ENCODE results near the gene CCDC201. TPM values are rescaled to one million over a fixed set of nuclear protein-coding genes. Genes with fewer than 3 reads are reported as not detected.

The CCDC201 gene
- total RNA-seq, 1 donor from 2014 or later, result under 0.01 TPM

DNA sequence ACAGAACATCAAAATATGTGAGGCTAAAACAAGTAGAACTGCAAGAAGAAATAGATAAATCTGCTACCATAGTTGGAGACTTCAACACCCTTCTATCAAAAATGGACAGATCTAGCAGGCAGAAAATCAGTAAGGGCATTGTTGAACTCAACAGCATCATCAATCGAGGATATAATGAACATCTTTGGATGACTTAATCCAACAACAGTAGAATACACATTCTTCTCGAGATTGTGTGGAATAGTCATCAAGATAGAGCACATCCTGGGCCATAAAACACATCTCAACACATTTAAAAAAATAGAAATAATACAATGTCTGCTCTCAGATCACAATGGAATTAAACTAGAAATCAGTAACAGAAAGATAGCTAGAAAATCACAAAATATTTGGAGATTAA is 25.3 kb upstream of the CCDC201 start:
- H3K36me3 ChIP-seq (ENCODE audit: control insufficient read depth, insufficient read depth, low read length), result no peaks in the 10 kb centered on the region
- FAIRE-seq (no peak), DNase-seq (ENCODE audit: low read depth) (no peak)
- H3K27me3 ChIP-seq (ENCODE audit: control insufficient read depth, insufficient read depth, low read length), result peaks cover 10% of the 10 kb centered on the region
- TF ChIP-seq, protein P1, sequence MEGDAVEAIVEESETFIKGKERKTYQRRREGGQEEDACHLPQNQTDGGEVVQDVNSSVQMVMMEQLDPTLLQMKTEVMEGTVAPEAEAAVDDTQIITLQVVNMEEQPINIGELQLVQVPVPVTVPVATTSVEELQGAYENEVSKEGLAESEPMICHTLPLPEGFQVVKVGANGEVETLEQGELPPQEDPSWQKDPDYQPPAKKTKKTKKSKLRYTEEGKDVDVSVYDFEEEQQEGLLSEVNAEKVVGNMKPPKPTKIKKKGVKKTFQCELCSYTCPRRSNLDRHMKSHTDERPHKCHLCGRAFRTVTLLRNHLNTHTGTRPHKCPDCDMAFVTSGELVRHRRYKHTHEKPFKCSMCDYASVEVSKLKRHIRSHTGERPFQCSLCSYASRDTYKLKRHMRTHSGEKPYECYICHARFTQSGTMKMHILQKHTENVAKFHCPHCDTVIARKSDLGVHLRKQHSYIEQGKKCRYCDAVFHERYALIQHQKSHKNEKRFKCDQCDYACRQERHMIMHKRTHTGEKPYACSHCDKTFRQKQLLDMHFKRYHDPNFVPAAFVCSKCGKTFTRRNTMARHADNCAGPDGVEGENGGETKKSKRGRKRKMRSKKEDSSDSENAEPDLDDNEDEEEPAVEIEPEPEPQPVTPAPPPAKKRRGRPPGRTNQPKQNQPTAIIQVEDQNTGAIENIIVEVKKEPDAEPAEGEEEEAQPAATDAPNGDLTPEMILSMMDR (IDR thresholded peaks at IDR 0.05; ENCODE audit: insufficient read depth, low read length, severe bottlenecking), result no peak
- no peak overlapping the region for H3K4me3 ChIP-seq (ENCODE audit: low read depth, low read length)

DNA sequence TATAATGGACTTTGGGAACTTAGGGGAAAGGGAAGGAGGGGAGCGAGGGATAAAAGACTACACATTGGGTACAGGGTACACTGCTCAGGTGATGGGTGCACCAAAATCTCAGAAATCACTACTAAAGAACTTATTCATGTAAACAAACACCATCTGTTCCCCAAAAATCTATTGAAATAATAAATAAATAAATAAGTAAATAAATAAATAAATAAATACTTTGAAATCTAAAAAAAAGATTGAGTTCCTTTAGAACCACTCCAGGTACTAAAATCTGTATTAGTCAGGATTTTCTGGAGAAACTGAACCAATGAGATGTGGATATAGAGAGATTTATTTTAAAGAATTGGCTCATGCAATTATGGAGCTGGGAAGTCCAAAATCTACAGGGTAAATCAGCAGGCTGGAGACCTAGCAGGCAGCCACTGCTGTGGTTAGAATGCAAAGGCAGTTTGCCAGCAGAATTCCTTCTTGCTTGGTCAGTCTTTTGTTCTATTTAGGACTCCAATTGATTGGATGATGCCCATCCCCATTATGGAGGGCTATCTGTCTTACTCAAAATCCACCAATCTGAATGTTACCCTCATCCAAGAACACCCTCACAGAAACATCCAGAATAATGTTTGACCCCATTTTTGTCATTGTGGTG is 24.3 kb upstream of the CCDC201 start:
- FAIRE-seq, result no peak
- DNase-seq (ENCODE audit: low read depth), result peak; percentile 42
- Histone ChIP-seq H3K4me3 (ENCODE audit: low read depth, low read length) (no peak overlapping the region), H3K27me3 (ENCODE audit: control insufficient read depth, insufficient read depth, low read length) (peaks cover 12% of the 10 kb centered on the region), H3K36me3 (ENCODE audit: control insufficient read depth, insufficient read depth, low read length) (no peaks in the 10 kb centered on the region)
- TF ChIP-seq, protein P1 (IDR thresholded peaks at IDR 0.05; ENCODE audit: insufficient read depth, low read length, severe bottlenecking), result no peak

DNA sequence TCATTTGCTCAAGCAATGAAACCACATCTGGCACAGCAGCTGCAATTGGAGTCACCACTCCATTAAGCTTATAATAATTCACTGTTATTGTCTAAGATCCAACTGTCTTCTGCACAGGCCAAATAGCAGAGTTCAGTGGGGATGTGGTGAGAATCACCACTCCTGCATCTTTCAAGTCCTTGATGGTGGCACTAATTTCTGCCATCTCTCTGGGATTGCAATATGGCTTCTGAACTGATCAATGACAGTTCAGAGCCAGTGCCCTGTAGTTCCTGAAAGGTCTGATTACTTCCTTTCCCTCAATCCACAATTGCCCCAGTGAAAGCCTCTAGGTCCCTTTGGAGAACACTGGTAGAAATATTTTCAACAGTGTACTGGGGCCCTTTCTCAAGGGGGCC is 21.8 kb upstream of the CCDC201 start:
- TF ChIP-seq, protein P1 (IDR thresholded peaks at IDR 0.05; ENCODE audit: insufficient read depth, low read length, severe bottlenecking), result no peak
- DNase-seq (ENCODE audit: low read depth) (no peak), FAIRE-seq (no peak)
- Histone ChIP-seq H3K4me3 (ENCODE audit: low read depth, low read length) (no peak overlapping the region), H3K27me3 (ENCODE audit: control insufficient read depth, insufficient read depth, low read length) (peaks cover 11% of the 10 kb centered on the region), H3K36me3 (ENCODE audit: control insufficient read depth, insufficient read depth, low read length) (no peaks in the 10 kb centered on the region)

DNA sequence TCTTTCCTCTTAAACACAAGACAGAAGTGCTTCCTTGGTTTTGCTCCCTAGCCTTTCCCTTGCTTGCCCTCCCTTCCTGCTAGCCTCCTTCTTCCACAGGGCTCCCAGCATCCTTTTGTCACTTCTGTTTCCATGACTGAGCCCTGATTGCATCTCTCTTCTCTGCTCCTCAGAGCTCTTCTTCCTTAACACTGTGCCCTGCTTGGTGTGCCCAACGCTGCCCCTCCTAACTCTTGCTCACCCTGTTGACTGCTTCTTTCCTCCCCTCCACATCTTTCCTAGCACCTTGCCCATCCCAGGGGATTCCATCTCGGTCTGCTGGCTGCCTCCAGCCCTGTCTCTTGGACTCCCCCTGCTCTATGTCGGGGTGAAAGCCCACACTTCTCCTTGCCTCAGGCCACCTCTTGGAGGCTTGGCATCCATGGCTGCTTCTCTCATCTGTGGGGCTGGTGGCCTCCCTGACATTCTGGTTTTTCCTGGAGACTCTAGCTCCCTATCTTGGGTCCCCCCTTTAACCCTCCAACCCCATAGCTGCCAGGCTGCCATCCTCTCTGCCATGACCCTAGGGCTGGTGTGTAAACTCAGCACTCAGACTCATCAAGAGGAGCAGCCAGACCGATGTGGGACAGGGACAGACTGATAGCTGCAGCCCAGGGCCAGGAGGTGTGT is 21.2 kb upstream of the CCDC201 start:
- TF ChIP-seq, protein P1 (IDR thresholded peaks at IDR 0.05; ENCODE audit: insufficient read depth, low read length, severe bottlenecking), result no peak
- FAIRE-seq (no peak), DNase-seq (ENCODE audit: low read depth) (no peak)
- Histone ChIP-seq H3K36me3 (ENCODE audit: control insufficient read depth, insufficient read depth, low read length) (no peaks in the 10 kb centered on the region), H3K27me3 (ENCODE audit: control insufficient read depth, insufficient read depth, low read length) (peaks cover 15% of the 10 kb centered on the region), H3K4me3 (ENCODE audit: low read depth, low read length) (no peak overlapping the region)

DNA sequence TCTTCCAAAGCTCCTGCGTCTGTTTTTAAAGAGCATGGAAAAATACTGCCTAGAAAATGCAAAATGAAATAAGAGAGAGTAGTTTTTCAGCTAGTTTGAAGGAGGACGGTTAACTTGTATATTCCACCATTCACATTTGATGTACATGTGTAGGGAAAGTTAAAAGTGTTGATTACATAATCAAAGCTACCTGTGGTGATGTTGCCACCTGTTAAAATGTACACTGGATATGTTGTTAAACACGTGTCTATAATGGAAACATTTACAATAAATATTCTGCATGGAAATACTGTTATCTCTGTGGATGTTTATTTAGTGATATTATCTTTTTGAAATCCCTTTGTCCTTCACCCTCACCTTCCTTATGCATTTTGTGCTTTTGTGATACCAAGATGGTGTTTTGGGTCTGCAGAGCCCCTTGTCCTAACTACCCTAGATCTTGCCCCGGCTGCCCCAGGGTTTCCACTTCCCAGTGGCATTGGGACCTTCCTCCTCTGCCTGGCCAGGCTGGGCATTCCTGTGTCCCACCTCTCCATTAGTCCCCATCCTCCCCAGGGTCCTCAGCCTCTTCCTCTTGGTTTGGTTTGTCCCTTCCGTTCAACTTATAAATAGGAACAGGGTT is 20.6 kb upstream of the CCDC201 start:
- DNase-seq (ENCODE audit: low read depth) (no peak), FAIRE-seq (no peak)
- TF ChIP-seq, protein P1 (IDR thresholded peaks at IDR 0.05; ENCODE audit: insufficient read depth, low read length, severe bottlenecking), result no peak
- Histone ChIP-seq H3K4me3 (ENCODE audit: low read depth, low read length) (no peak overlapping the region), H3K27me3 (ENCODE audit: control insufficient read depth, insufficient read depth, low read length) (peaks cover 16% of the 10 kb centered on the region), H3K36me3 (ENCODE audit: control insufficient read depth, insufficient read depth, low read length) (no peaks in the 10 kb centered on the region)
